ENCODE data around the gene DGAT2L6.

DNA sequence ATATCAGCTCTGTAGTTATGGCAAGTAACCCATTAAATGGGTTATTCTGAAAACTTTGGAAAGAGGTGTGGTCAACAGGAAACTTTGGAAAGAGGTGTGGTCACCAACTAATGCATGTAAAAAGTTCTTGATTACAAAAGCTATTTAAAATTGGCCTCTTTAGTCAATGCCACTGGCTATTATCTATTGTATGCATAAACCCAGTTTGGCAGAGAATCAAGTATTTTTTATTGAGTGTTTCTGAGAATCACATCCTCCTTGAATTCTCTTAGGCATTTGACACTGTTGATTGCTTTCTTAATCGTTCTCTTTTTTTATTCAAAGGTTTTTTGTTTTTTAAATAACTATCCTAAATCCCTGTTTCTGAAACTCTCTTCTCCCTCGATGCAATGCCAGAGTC is 75.2 kb downstream of the DGAT2L6 start:
- TF ChIP-seq GATA2 (IDR thresholded peaks at IDR 0.05; ENCODE audit: low read depth, low read length): no peak
- TF ChIP-seq GATA3 (IDR thresholded peaks at IDR 0.05; ENCODE audit: low read depth, low read length): no peak
